SJCRH30 (cell line): ENCODE measurements around the gene ZBTB38. TPM values are rescaled to one million over a fixed set of nuclear protein-coding genes. Genes with fewer than 3 reads are reported as not detected.

ENCODE experiments used
- DNase-seq, 2 experiments: peaks; one replicate each; pipeline ENCODE4 v3.0.0-alpha.2; 2015 to 2020
- H3K27ac ChIP-seq: fragments of 250-450 bp; sonication (Bioruptor Pico); 2 replicates; pipeline ENCODE4 v1.5.1; 2020; ENCODE audit warnings: mild to moderate bottlenecking, moderate library complexity
- H3K27me3 ChIP-seq: fragments of 250-450 bp; sonication (Bioruptor Pico); 2 replicates; pipeline ENCODE4 v1.5.1; 2020; ENCODE audit warnings: mild to moderate bottlenecking, moderate library complexity
- H3K36me3 ChIP-seq: fragments of 250-450 bp; sonication (Bioruptor Pico); 2 replicates; pipeline ENCODE4 v1.5.1; 2020; ENCODE audit warnings: mild to moderate bottlenecking, moderate library complexity
- H3K4me1 ChIP-seq: fragments of 250-450 bp; sonication (Bioruptor Pico); 2 replicates; pipeline ENCODE4 v1.5.1; 2020; ENCODE audit warnings: mild to moderate bottlenecking, moderate library complexity
- H3K4me3 ChIP-seq: fragments of 250-450 bp; sonication (Bioruptor Pico); 2 replicates; pipeline ENCODE4 v1.5.1; 2020; ENCODE audit warnings: mild to moderate bottlenecking, moderate library complexity
- H3K9me3 ChIP-seq: fragments of 250-450 bp; sonication (Bioruptor Pico); replicated peaks from 2 replicates; pipeline ENCODE4 v1.5.1; 2020; ENCODE audit warnings: mild to moderate bottlenecking, moderate library complexity
- total RNA-seq: library from RNA; depleted of rRNA; stranded (reverse); fragments of >200 nt; shearing (Covaris generic); gene quantifications from 2 replicates; pipeline ENCODE4 v1.2.3, GENCODE V29; 2014

Gene ZBTB38
- total RNA-seq, 1 experiment from 2014 or later: 36.1 TPM

GRCh38 chr3:141382571-141382970 lies 14.3 kb downstream of the ZBTB38 start:
- H3K27me3 ChIP-seq: no peaks in the 10 kb centered on the region
- H3K4me3 ChIP-seq: no peak overlapping the region
- no peaks in the 10 kb centered on the region for H3K4me1 ChIP-seq
- DNase-seq: no peak
- H3K27ac ChIP-seq: no peak overlapping the region
- peaks cover 38% of the 10 kb centered on the region for H3K36me3 ChIP-seq
- H3K9me3 ChIP-seq: no peaks in the 10 kb centered on the region

GRCh38 chr3:141383555-141384129 lies 15.3 kb downstream of the ZBTB38 start:
- no peak for DNase-seq
- H3K27me3 ChIP-seq: no peaks in the 10 kb centered on the region
- H3K27ac ChIP-seq: no peak overlapping the region

GRCh38 chr3:141384157-141384556 lies 15.9 kb downstream of the ZBTB38 start:
- no peak for DNase-seq
- H3K4me1 ChIP-seq: no peaks in the 10 kb centered on the region
- no peak overlapping the region for H3K27ac ChIP-seq
- H3K9me3 ChIP-seq: no peaks in the 10 kb centered on the region
- peaks cover 40% of the 10 kb centered on the region for H3K36me3 ChIP-seq
- no peaks in the 10 kb centered on the region for H3K27me3 ChIP-seq
- H3K4me3 ChIP-seq: no peak overlapping the region

More at GRCh38 chr3:141383555-141384129, 15.3 kb downstream of the ZBTB38 start:
- H3K4me1 ChIP-seq: no peaks in the 10 kb centered on the region
- H3K9me3 ChIP-seq: no peaks in the 10 kb centered on the region
- H3K4me3 ChIP-seq: no peak overlapping the region
- peaks cover 40% of the 10 kb centered on the region for H3K36me3 ChIP-seq

GRCh38 chr3:141384575-141384974 lies 16.3 kb downstream of the ZBTB38 start:
- H3K36me3 ChIP-seq: peaks cover 40% of the 10 kb centered on the region
- DNase-seq: no peak
- H3K27ac ChIP-seq: no peak overlapping the region
- no peaks in the 10 kb centered on the region for H3K27me3 ChIP-seq
- no peaks in the 10 kb centered on the region for H3K9me3 ChIP-seq
- no peaks in the 10 kb centered on the region for H3K4me1 ChIP-seq
- H3K4me3 ChIP-seq: no peak overlapping the region

GRCh38 chr3:141385406-141386125 lies 17.3 kb downstream of the ZBTB38 start:
- Histone ChIP-seq H3K4me1 (no peaks in the 10 kb centered on the region), H3K27me3 (no peaks in the 10 kb centered on the region), H3K9me3 (no peaks in the 10 kb centered on the region), H3K4me3 (no peak overlapping the region), H3K36me3 (peaks cover 40% of the 10 kb centered on the region), H3K27ac (no peak overlapping the region)
- no peak for DNase-seq

- Histone ChIP-seq H3K9me3 (no peaks in the 10 kb centered on the region), H3K4me1 (no peaks in the 10 kb centered on the region), H3K27ac (no peak overlapping the region), H3K36me3 (peaks cover 39% of the 10 kb centered on the region), H3K27me3 (no peaks in the 10 kb centered on the region), H3K4me3 (no peak overlapping the region)
- no peak for DNase-seq
Measured at GRCh38 chr3:141386126-141386488, 17.8 kb downstream of the ZBTB38 start.

GRCh38 chr3:141386611-141387111 lies 18.4 kb downstream of the ZBTB38 start:
- Histone ChIP-seq H3K9me3 (no peaks in the 10 kb centered on the region), H3K4me3 (no peak overlapping the region), H3K4me1 (no peaks in the 10 kb centered on the region), H3K27ac (no peak overlapping the region), H3K36me3 (peaks cover 41% of the 10 kb centered on the region), H3K27me3 (no peaks in the 10 kb centered on the region)
- DNase-seq: no peak

GRCh38 chr3:141387516-141387915 lies 19.2 kb downstream of the ZBTB38 start:
- Histone ChIP-seq H3K9me3 (no peaks in the 10 kb centered on the region), H3K4me1 (0 out of 2 replicates have a peak, but pooled peaks cover under 1% of the 10 kb centered on the region), H3K36me3 (peaks cover 40% of the 10 kb centered on the region), H3K27ac (no peak overlapping the region), H3K27me3 (no peaks in the 10 kb centered on the region), H3K4me3 (no peak overlapping the region)
- DNase-seq: no peak

- no peaks in the 10 kb centered on the region for H3K27me3 ChIP-seq
- peaks cover 6% of the 10 kb centered on the region; the same call in 1 of the 2 replicates for H3K4me1 ChIP-seq
- peaks cover 33% of the 10 kb centered on the region for H3K36me3 ChIP-seq
- no peak for DNase-seq
- no peaks in the 10 kb centered on the region for H3K9me3 ChIP-seq
- no peak overlapping the region for H3K27ac ChIP-seq
- no peak overlapping the region for H3K4me3 ChIP-seq
Measured at GRCh38 chr3:141388395-141388794, 20.1 kb downstream of the ZBTB38 start.

GRCh38 chr3:141388823-141389621 lies 20.7 kb downstream of the ZBTB38 start:
- H3K4me3 ChIP-seq: no peak overlapping the region
- no peaks in the 10 kb centered on the region for H3K27me3 ChIP-seq
- no peak for DNase-seq
- H3K4me1 ChIP-seq: peaks cover 7% of the 10 kb centered on the region; the same call in 1 of the 2 replicates
- H3K9me3 ChIP-seq: no peaks in the 10 kb centered on the region
- no peak overlapping the region for H3K27ac ChIP-seq
- H3K36me3 ChIP-seq: peaks cover 30% of the 10 kb centered on the region

GRCh38 chr3:141389703-141390102 lies 21.4 kb downstream of the ZBTB38 start:
- H3K4me3 ChIP-seq: no peak overlapping the region
- peaks cover 27% of the 10 kb centered on the region for H3K36me3 ChIP-seq
- no peak for DNase-seq
- no peak overlapping the region for H3K27ac ChIP-seq
- no peaks in the 10 kb centered on the region for H3K27me3 ChIP-seq
- H3K9me3 ChIP-seq: no peaks in the 10 kb centered on the region
- H3K4me1 ChIP-seq: peaks cover 7% of the 10 kb centered on the region; the same call in 1 of the 2 replicates

- DNase-seq: no peak
- Histone ChIP-seq H3K4me1 (peaks cover 7% of the 10 kb centered on the region; the same call in 1 of the 2 replicates), H3K36me3 (peaks cover 28% of the 10 kb centered on the region), H3K9me3 (no peaks in the 10 kb centered on the region), H3K27ac (no peak overlapping the region), H3K27me3 (no peaks in the 10 kb centered on the region), H3K4me3 (no peak overlapping the region)
Measured at GRCh38 chr3:141390747-141391146, 22.4 kb downstream of the ZBTB38 start.

- no peak overlapping the region for H3K4me3 ChIP-seq
- H3K36me3 ChIP-seq: peaks cover 33% of the 10 kb centered on the region
- peaks cover 7% of the 10 kb centered on the region; the same call in 1 of the 2 replicates for H3K4me1 ChIP-seq
- no peaks in the 10 kb centered on the region for H3K9me3 ChIP-seq
- no peak for DNase-seq
- no peaks in the 10 kb centered on the region for H3K27me3 ChIP-seq
- no peak overlapping the region for H3K27ac ChIP-seq
Measured at GRCh38 chr3:141391298-141391990, 23.1 kb downstream of the ZBTB38 start.

- no peaks in the 10 kb centered on the region for H3K9me3 ChIP-seq
- peaks cover 33% of the 10 kb centered on the region for H3K36me3 ChIP-seq
- no peak for DNase-seq
- peaks cover 7% of the 10 kb centered on the region; the same call in 1 of the 2 replicates for H3K4me1 ChIP-seq
- no peaks in the 10 kb centered on the region for H3K27me3 ChIP-seq
- no peak overlapping the region for H3K27ac ChIP-seq
- no peak overlapping the region for H3K4me3 ChIP-seq
Measured at GRCh38 chr3:141391991-141392316, 23.6 kb downstream of the ZBTB38 start.
